ENCODE data around the gene FOXA2.

The FOXA2 gene

GRCh38 chr20:22536141-22536828, 48.1 kb downstream of the FOXA2 start:
- DNase-seq (ENCODE audit: low read depth), result no peak

- no peak for DNase-seq (ENCODE audit: low read depth)
These were observed 48.9 kb downstream of the FOXA2 start for GRCh38 chr20:22535483-22535882.

- no peak for DNase-seq (ENCODE audit: low read depth)
These were observed 50.3 kb downstream of the FOXA2 start for GRCh38 chr20:22533823-22534751.

GRCh38 chr20:22532598-22532997, 51.8 kb downstream of the FOXA2 start:
- no peak for DNase-seq (ENCODE audit: low read depth)

- DNase-seq (ENCODE audit: low read depth), result no peak
These were observed 52.6 kb downstream of the FOXA2 start for GRCh38 chr20:22531756-22532155.

- no peak for DNase-seq (ENCODE audit: low read depth)
These were observed 53.2 kb downstream of the FOXA2 start for GRCh38 chr20:22531056-22531615.
